HG03066 (cell line): ENCODE data around the gene VWF.
"Not testable (repeated sequence)": the region's sequence is repeated elsewhere in the genome, so short reads cannot be mapped to it uniquely, and the experiment has no call there.

Experiments
- ATAC-seq: cut with Tn5 transposase; IDR thresholded peaks from one replicate; pipeline ENCODE4 v1.9.1; 2021; ENCODE audit warnings: low read depth; ENCODE audit not compliant: unreplicated experiment

The VWF gene

GRCh38 chr12:6041891-6042290, 82.6 kb downstream of the VWF start:
- ATAC-seq: no peak

- ATAC-seq: no peak
These were observed 83.7 kb downstream of the VWF start for GRCh38 chr12:6040815-6041214.

DNA sequence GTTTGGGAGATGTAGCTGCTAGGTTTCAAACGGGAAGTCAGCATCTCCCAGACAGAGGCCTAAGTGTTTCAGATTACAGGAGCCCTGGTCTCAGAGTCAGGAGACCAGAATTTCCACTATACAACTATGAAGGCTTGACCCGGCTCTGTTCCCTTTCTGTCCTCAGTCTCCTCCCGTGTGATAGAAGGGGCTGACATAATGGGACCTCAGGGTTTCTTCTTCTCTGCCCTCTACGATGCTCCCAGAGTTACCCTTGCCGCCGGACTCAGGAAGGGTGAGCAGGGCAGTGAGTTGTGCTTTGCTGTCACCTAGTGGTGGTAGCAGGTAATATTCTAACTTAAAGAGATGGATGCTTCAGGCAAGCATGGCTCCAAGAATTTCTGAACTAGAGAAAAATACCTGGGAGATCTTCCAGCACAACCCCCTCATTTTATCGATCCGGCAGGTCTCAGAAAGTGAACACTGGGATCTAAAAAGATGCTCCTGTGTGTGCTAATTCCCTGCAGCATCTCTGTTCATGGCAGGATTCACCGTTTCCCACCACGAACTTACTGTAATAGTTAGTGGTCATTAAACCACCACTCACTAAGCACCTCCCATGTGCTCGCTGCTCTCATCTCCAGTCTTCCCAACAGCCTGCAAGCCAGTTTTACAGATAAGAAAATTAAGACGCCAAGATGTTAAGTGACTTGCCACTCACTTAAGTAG, 84.4 kb downstream of the VWF start:
- no peak for ATAC-seq

DNA sequence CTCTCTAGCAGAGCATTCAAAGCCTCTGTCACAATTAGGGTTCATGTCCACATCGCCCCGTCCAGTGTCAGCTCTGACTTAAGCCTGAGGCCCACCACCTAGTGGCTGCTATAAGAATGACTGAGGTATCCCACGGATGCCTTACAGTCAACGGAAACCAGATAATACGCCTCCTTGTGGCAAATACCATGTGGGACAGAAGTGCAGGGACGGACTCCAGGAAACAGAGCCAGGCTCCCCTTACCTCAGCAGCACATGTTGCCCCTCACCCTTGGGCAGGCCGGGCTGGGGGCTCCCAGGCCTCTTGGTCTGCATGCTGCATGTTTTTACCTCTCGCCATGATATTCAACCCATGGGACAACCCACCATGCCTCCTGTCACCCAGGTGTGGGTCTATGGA, 86.3 kb downstream of the VWF start:
- no peak for ATAC-seq

GRCh38 chr12:6037459-6037858, 87.0 kb downstream of the VWF start:
- no peak for ATAC-seq

DNA sequence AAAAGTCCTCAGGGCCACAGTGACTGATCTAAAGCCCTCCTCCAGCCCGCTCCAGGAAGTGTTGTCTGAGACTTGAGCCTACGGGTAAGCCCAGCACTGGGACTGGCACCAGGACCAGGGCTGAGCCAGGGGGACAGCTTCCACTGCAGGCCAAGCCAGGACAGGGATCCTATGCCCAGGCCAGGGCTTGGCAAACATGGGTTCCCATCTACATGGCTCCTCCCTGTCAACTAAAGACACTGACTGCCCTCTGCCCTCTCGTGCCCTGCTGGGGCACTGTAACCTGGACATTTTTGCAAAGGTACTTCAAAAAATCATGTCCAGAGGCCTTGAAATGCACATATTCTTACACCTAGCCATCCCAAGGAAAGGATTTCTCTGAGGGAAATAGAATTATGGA, 88.0 kb downstream of the VWF start:
- ATAC-seq: no peak

DNA sequence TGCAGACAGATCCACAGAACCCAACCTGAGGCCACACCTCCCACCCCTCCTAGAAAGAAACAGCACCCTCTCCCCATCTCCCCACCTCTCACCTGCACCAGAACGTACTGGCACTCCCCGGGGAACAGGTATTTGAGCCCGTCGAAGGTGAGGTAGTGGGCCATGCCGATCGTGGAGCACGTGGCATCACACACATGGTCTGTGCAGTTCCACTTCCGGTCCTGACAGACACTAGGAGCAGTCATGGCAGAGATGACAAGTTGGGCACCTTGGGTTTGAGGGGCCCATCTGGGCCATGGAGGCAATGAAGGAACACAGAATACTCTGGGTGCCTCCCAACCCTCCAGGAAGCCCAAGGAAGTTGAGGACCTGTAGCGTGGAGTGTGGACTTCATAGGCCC, 89.9 kb downstream of the VWF start:
- no peak for ATAC-seq

DNA sequence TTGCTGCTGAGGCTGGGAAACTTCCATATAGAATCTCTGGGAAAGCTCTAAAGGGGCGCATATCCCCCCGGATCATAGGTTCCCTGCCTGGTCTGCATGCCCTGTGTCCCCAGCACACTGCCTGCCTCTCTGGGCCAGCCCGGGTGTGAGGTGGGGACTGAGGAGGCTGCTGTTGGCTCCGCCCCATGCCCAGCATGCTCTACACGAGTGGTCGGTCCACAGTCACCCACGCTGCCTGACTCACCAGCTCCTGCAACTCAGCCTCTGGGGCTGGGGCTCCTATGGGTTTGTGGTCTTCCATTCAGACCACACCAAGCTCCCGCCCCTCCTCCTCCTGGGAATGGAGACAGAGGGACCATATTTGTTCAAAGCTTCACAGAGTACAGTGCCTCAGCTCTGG, 90.9 kb downstream of the VWF start:
- no peak for ATAC-seq

DNA sequence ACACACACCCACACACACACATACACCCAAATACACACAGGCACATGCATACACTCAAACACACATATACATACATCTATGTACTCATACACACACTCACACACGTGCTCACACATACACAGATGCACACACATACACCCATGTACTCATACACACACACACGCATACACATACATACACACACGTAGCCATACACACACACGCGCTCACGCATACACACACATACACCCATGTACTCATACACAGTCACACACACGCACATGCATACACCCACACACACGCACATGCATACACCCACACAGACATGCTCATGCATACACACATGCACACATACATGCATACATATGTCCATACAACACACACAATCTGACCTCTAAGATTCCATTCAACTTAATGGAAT, 91.7 kb downstream of the VWF start:
- no peak for ATAC-seq

DNA sequence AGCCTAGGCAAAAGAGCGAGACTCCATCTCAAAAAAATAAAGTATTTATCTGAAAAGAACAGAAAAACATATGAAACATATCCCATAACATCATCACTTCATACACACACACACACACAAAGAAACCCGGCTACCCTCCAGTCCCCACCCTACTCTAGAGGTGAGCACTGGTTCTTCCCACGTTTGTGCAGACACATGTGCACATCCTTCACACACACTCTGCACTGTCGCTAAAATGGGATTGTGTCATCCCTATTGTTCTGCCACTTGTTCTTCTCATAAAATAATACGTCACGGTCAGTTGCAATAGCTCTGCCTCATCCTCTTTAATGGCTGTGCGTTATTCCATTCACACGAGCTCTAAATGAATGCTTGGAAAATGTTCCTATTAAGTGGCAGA, 93.5 kb downstream of the VWF start:
- no peak for ATAC-seq

GRCh38 chr12:6030081-6030480, 94.4 kb downstream of the VWF start:
- ATAC-seq: no peak

- no peak for ATAC-seq
These were observed 95.1 kb downstream of the VWF start for GRCh38 chr12:6029401-6029800.

DNA sequence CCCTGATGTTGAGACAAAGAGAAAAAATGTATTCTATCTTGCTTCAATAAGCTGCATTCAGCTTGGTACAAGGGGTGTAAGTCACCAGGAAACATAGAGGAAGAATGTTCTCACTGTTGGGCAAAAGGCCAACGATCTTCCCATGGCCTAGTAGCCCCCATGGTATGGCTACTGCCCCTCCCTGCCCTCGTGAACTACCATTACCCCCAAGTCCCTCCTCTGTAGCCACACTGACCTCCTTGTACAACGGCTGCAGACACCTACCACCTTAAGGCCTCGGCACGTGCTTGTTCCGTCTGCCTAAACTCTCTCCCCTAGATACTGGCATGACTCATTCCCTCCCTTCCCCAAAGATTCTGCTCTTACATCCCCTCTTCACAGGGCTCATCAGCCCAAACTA, 97.5 kb downstream of the VWF start:
- no peak for ATAC-seq

GRCh38 chr12:6025703-6026298, 98.7 kb downstream of the VWF start:
- not testable (repeated sequence) for ATAC-seq

DNA sequence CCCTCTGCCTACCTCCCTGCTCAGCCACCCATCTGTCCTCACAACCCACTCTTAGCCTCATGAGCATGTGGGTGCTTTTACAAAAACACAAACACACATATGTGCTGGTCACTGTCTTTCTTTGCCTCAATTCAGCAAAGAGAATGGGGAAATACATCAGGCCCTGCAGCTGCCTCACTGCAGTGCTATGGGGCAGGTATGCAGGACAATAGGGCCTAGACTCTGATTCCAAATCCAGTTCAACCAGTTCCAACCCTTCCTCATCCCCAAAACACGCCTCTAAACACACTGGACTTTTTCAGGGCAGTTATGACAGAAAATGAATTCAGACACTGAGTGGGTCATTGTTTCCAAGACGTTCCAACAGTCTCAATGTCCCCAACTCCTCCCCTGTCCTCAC, 100.4 kb downstream of the VWF start:
- ATAC-seq: not testable (repeated sequence)

- ATAC-seq: no peak
These were observed 103.5 kb downstream of the VWF start for GRCh38 chr12:6020930-6021329.

DNA sequence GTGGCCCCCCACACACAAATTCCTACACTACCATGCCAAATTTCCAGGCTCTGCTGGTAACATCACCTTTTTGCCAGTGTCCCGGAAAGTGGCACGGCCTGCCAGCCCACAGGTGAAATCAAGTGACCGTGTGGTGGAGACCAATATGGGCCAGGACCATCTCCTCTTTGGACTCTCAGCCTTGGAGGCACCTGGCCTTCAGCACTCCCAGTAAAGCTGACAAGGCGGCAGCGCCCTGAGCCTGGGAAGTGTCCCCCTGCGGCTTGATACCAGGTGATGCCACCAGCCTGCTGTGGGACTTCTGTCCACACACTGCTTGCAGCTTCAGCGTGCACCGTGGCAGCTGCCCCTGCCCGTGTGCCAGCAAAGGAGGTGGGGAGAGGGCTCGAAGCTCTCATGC, 104.0 kb downstream of the VWF start:
- ATAC-seq: not testable (repeated sequence)

DNA sequence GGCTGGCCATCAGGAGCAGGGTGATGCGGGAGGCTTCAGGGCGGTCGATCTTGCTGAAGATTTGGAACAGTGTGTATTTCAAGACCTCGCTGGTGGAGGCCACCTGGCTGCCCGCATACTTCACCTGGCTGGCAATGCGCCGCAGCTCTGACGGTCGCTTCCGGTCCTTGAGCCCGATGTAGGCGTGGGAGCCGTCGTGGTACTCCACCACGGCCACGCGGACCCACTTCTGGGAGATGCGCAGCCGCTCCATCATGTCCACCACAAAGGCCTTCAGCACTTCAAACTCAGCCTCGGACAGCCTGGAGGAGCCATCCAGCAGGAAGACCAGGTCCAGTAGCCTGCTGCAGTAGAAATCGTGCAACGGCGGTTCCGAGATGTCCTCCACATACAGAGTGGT, 105.2 kb downstream of the VWF start:
- not testable (repeated sequence) for ATAC-seq

- no peak for ATAC-seq
These were observed 106.2 kb downstream of the VWF start for GRCh38 chr12:6018265-6018664.

- ATAC-seq: no peak
These were observed 107.7 kb downstream of the VWF start for GRCh38 chr12:6016756-6017155.

DNA sequence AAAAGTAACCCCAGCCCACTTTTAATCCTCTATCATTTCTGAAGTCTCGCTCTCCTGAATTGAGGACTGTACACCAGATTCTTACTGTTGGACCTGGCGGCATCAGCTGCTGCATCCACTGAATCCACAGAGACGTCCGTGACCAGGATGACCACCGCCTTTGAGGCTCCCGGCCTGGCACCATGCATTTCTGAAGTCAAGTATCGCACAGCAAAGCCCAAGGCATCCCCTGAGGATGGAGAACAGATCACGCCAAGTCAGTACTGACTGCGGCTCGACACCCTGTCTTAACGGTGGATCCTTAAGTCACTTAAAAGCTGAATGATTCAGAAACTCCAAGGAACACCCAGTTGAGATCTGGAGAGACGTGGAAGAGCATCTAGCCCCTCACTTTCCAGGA, 108.5 kb downstream of the VWF start:
- ATAC-seq: not testable (repeated sequence)

- not testable (repeated sequence) for ATAC-seq
These were observed 109.2 kb downstream of the VWF start for GRCh38 chr12:6015271-6015670.
